HG03103 (cell line): Measurements from ENCODE around the gene TARP.

Source experiments
- ATAC-seq: cut with Tn5 transposase; IDR thresholded peaks from one replicate; pipeline ENCODE4 v1.9.1; 2021; ENCODE audit warnings: low read depth; ENCODE audit not compliant: unreplicated experiment

The TARP gene

GRCh38 chr7:38273286-38273995 is at the start of gene TARP:
TARP (minus strand) TSS chr7:38273636.
- no peak for ATAC-seq

- no peak for ATAC-seq
Observed at GRCh38 chr7:38323156-38323555, 49.7 kb upstream of the TARP start.

GRCh38 chr7:38322461-38322860 is 49.0 kb upstream of the TARP start:
- no peak for ATAC-seq

- no peak for ATAC-seq
Observed at GRCh38 chr7:38321967-38322366, 48.5 kb upstream of the TARP start.

- no peak for ATAC-seq
Observed at GRCh38 chr7:38321515-38321944, 48.1 kb upstream of the TARP start.

- no peak for ATAC-seq
Observed at GRCh38 chr7:38321050-38321449, 47.6 kb upstream of the TARP start.

- ATAC-seq: no peak
Observed at GRCh38 chr7:38319873-38320272, 46.4 kb upstream of the TARP start.

- ATAC-seq: peak; percentile 73
Observed at GRCh38 chr7:38318803-38319416, 45.5 kb upstream of the TARP start.

GRCh38 chr7:38318241-38318640 is 44.8 kb upstream of the TARP start:
- no peak for ATAC-seq

- ATAC-seq: no peak
Observed at GRCh38 chr7:38317515-38317914, 44.1 kb upstream of the TARP start.

- ATAC-seq: no peak
Observed at GRCh38 chr7:38316733-38317360, 43.4 kb upstream of the TARP start.

GRCh38 chr7:38315410-38315809 is 42.0 kb upstream of the TARP start:
- ATAC-seq: no peak

GRCh38 chr7:38312821-38313220 is 39.4 kb upstream of the TARP start:
- no peak for ATAC-seq

- no peak for ATAC-seq
Observed at GRCh38 chr7:38311329-38311937, 38.0 kb upstream of the TARP start.

- no peak for ATAC-seq
Observed at GRCh38 chr7:38310591-38311101, 37.2 kb upstream of the TARP start.

- no peak for ATAC-seq
Observed at GRCh38 chr7:38309555-38309954, 36.1 kb upstream of the TARP start.

GRCh38 chr7:38308140-38308539 is 34.7 kb upstream of the TARP start:
- no peak for ATAC-seq

GRCh38 chr7:38307640-38308039 is 34.2 kb upstream of the TARP start:
- no peak for ATAC-seq

- no peak for ATAC-seq
Observed at GRCh38 chr7:38306914-38307313, 33.5 kb upstream of the TARP start.

GRCh38 chr7:38306171-38306570 is 32.7 kb upstream of the TARP start:
- ATAC-seq: no peak

GRCh38 chr7:38303866-38304265 is 30.4 kb upstream of the TARP start:
- ATAC-seq: no peak
